ENCODE results near the gene COL4A6. TPM values are rescaled to one million over a fixed set of nuclear protein-coding genes. Genes with fewer than 3 reads are reported as not detected.
A peak's percentile ranks its signal among the peaks of the same experiment; 100 is the strongest.

COL4A6 gene
- total and polyA plus RNA-seq, 2 of the 4 experiments (the other 2 are of a cell fraction), result 0.36 to 0.74 TPM

- Histone ChIP-seq H2AK9ac (replicated peaks; ENCODE audit: low read depth, low read length, poor library complexity) (no peak overlapping the region), H3K18ac (ENCODE audit: low read depth, low read length) (peak overlapping the region; percentile 45; the same call in 1 of the 2 replicates), H3K27me3 (ENCODE audit: control insufficient read depth, insufficient read depth, low read length) (peaks cover 2% of the 10 kb centered on the region), H3K36me3 (ENCODE audit: control insufficient read depth, insufficient read depth, low read length) (no peaks in the 10 kb centered on the region), H3K23ac (ENCODE audit: low read depth, low read length) (no peak overlapping the region), H3K4me1 (ENCODE audit: control insufficient read depth, insufficient read depth, low read length) (peaks cover 5% of the 10 kb centered on the region), H2AFZ (replicated peaks; ENCODE audit: low read length, poor library complexity) (no peak overlapping the region), H3K9ac (ENCODE audit: low read depth, low read length) (no peak overlapping the region), H2BK20ac (ENCODE audit: low read depth, low read length) (peak overlapping the region; percentile 48; the same call in 1 of the 2 replicates), H3K9me1 (ENCODE audit: insufficient read depth, low read length) (no peaks in the 10 kb centered on the region), H4K8ac (ENCODE audit: low read depth in 2 of 2, low read length in 2 of 2) (no peak overlapping the region; a peak in 1 of 4 replicates), H2BK15ac (ENCODE audit: low read depth, low read length) (0 out of 3 replicates have a peak overlapping the region, but pooled peaks have one; percentile 6), H3K9me3 (ENCODE audit: control insufficient read depth, insufficient read depth, low read length) (no peaks in the 10 kb centered on the region), H2BK120ac (ENCODE audit: low read depth, low read length) (peak overlapping the region; percentile 9; the same call in 1 of the 2 replicates), H3K79me1 (ENCODE audit: low read depth in 1 of 2, low read length in 2 of 2) (no peaks in the 10 kb centered on the region), H3K56ac (ENCODE audit: extremely low read depth, insufficient read depth, low read length) (no peak overlapping the region), H3K14ac (replicated peaks; ENCODE audit: low read depth, low read length) (no peak overlapping the region), H2BK5ac (ENCODE audit: low read depth, low read length, poor library complexity, severe bottlenecking) (no peak overlapping the region), H3K27ac (ENCODE audit: insufficient read depth, low read length) (no peak overlapping the region), H4K5ac (ENCODE audit: low read depth, low read length) (peak overlapping the region; percentile 25; the same call in 1 of the 2 replicates), H4K91ac (ENCODE audit: insufficient read depth, low read depth, low read length) (peak overlapping the region; percentile 27; the same call in 1 of the 2 replicates), H3K4me3 (ENCODE audit: insufficient read depth, low read depth, low read length) (no peak overlapping the region), H3K4ac (ENCODE audit: low read depth, low read length) (no peak overlapping the region), H4K20me1 (ENCODE audit: insufficient read depth, low read length) (no peaks in the 10 kb centered on the region), H3K4me2 (ENCODE audit: low read depth, low read length) (no peak overlapping the region), H2AK5ac (ENCODE audit: low read depth, low read length) (no peak overlapping the region)
- WGBS, 2 experiments (ENCODE audit: extremely low coverage in 2 of 2, insufficient read length in 1 of 2), result 20% methylated on average over 1 of the region's 4 CpGs; no CpG with 5 or more reads in 1 of the 2 experiments
- ChIA-PET POLR2A (ENCODE audit: unreplicated experiment) (interaction anchor here (0.6 kb wide), 1 partner anchor 160 kb away, joined by 6 read pairs; no protein-coding TSS in a partner anchor), CTCF (no interaction called here)
- in situ Hi-C loops (cut with MboI; ENCODE audit: low sequenced_read_pairs), result no loop called here
- TF ChIP-seq NFE2L2 (IDR thresholded peaks at IDR 0.05; ENCODE audit: low read depth, low read length) (no peak), ELK1 (IDR thresholded peaks at IDR 0.05; ENCODE audit: borderline replicate concordance, low read depth, low read length) (no peak), CHD1 (IDR thresholded peaks at IDR 0.05; ENCODE audit: low read depth, low read length) (no peak)
- no TSS peak for BruUV-seq (replicated peaks)
- DNase-seq, result no peak
- ATAC-seq (ENCODE audit: low read depth), result no peak
- dilution Hi-C loops (cut with HindIII; ENCODE audit: low sequenced_read_pairs, unreplicated experiment), result no loop called here
- intact Hi-C loops (cut with micrococcal nuclease), result no loop called here
These were observed 169.7 kb downstream of the COL4A6 start for GRCh38 chrX:108268434-108269080.
